ENCODE measurements around the gene BHMT. TPM values are rescaled to one million over a fixed set of nuclear protein-coding genes. Genes with fewer than 3 reads are reported as not detected.
A peak's percentile ranks its signal among the peaks of the same experiment; 100 is the strongest.

The BHMT gene
- 0.58 TPM for total RNA-seq

- DNase-seq (ENCODE audit: low spot score) = no peak
Measured at GRCh38 chr5:79111387-79111959, at the start of gene BHMT. BHMT (plus strand) TSS chr5:79111809; CDS start chr5:79111886, 77 bp downstream.

GRCh38 chr5:79062436-79062835, 49.2 kb upstream of the BHMT start:
- no peak for DNase-seq (ENCODE audit: low spot score)

GRCh38 chr5:79069488-79070349, 41.9 kb upstream of the BHMT start, which contains the start of the genes BHMT2 and DMGDH:
BHMT2 (plus strand) TSS chr5:79069767; CDS start chr5:79069783, 16 bp downstream.
DMGDH (minus strand) TSS chr5:79069674; CDS start chr5:79069620, 54 bp downstream.
- no peak for DNase-seq (ENCODE audit: low spot score)

GRCh38 chr5:79070350-79070667, 41.3 kb upstream of the BHMT start:
- no peak for DNase-seq (ENCODE audit: low spot score)

GRCh38 chr5:79074641-79075040, 37.0 kb upstream of the BHMT start:
- DNase-seq (ENCODE audit: low spot score) = no peak

- DNase-seq (ENCODE audit: low spot score) = no peak
Measured at GRCh38 chr5:79075646-79076426, 35.8 kb upstream of the BHMT start.

- no peak for DNase-seq (ENCODE audit: low spot score)
Measured at GRCh38 chr5:79076819-79077218, 34.8 kb upstream of the BHMT start.

GRCh38 chr5:79077680-79078365, 33.8 kb upstream of the BHMT start:
- DNase-seq (ENCODE audit: low spot score) = no peak

GRCh38 chr5:79080804-79081203, 30.8 kb upstream of the BHMT start:
- no peak for DNase-seq (ENCODE audit: low spot score)

- DNase-seq (ENCODE audit: low spot score) = no peak
Measured at GRCh38 chr5:79081779-79082178, 29.8 kb upstream of the BHMT start.

GRCh38 chr5:79086116-79086515, 25.5 kb upstream of the BHMT start:
- DNase-seq (ENCODE audit: low spot score) = no peak

- DNase-seq (ENCODE audit: low spot score) = no peak
Measured at GRCh38 chr5:79088507-79088906, 23.1 kb upstream of the BHMT start.

GRCh38 chr5:79091064-79091463, 20.5 kb upstream of the BHMT start:
- DNase-seq (ENCODE audit: low spot score) = no peak

- DNase-seq (ENCODE audit: low spot score) = peak; percentile 25
Measured at GRCh38 chr5:79093762-79094161, 17.8 kb upstream of the BHMT start.

GRCh38 chr5:79105868-79106267, 5.7 kb upstream of the BHMT start:
- DNase-seq (ENCODE audit: low spot score) = no peak

GRCh38 chr5:79107020-79107796, 4.4 kb upstream of the BHMT start:
- DNase-seq (ENCODE audit: low spot score) = no peak

- no peak for DNase-seq (ENCODE audit: low spot score)
Measured at GRCh38 chr5:79108086-79108485, 3.5 kb upstream of the BHMT start.

- no peak for DNase-seq (ENCODE audit: low spot score)
Measured at GRCh38 chr5:79108792-79109191, 2.8 kb upstream of the BHMT start.

- no peak for DNase-seq (ENCODE audit: low spot score)
Measured at GRCh38 chr5:79109527-79110492, 1.8 kb upstream of the BHMT start.

All from mucosa of gallbladder (tissue), 1 donor.